ENCODE measurements around the gene MAP1LC3A.
A peak's percentile ranks its signal among the peaks of the same experiment; 100 is the strongest.

MAP1LC3A gene

DNA sequence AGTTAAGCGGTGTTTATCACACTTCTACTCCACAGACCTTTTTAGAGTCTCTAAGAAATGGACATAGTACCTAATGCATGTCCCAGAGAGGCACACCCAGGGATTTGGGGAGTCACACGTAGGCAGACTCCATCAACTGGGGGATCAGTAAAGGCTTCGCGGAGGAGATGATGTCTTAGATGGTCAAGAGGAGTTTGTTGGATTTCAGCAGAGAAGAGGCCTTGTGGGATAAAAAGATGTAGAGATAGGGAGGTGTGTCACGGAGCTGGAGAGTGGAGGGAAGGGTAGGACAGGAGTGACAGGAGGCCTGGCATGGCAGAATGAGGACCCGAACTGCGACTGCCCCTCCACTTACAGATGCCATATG, 33.2 kb upstream of the MAP1LC3A start:
- H3K4me3 ChIP-seq (ENCODE audit: low read length), result no peak overlapping the region
- TF ChIP-seq, protein P1, sequence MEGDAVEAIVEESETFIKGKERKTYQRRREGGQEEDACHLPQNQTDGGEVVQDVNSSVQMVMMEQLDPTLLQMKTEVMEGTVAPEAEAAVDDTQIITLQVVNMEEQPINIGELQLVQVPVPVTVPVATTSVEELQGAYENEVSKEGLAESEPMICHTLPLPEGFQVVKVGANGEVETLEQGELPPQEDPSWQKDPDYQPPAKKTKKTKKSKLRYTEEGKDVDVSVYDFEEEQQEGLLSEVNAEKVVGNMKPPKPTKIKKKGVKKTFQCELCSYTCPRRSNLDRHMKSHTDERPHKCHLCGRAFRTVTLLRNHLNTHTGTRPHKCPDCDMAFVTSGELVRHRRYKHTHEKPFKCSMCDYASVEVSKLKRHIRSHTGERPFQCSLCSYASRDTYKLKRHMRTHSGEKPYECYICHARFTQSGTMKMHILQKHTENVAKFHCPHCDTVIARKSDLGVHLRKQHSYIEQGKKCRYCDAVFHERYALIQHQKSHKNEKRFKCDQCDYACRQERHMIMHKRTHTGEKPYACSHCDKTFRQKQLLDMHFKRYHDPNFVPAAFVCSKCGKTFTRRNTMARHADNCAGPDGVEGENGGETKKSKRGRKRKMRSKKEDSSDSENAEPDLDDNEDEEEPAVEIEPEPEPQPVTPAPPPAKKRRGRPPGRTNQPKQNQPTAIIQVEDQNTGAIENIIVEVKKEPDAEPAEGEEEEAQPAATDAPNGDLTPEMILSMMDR (IDR thresholded peaks at IDR 0.05; ENCODE audit: insufficient read depth, low read depth, low read length, missing control alignments), result no peak
- no peak for DNase-seq (ENCODE audit: low read depth)

DNA sequence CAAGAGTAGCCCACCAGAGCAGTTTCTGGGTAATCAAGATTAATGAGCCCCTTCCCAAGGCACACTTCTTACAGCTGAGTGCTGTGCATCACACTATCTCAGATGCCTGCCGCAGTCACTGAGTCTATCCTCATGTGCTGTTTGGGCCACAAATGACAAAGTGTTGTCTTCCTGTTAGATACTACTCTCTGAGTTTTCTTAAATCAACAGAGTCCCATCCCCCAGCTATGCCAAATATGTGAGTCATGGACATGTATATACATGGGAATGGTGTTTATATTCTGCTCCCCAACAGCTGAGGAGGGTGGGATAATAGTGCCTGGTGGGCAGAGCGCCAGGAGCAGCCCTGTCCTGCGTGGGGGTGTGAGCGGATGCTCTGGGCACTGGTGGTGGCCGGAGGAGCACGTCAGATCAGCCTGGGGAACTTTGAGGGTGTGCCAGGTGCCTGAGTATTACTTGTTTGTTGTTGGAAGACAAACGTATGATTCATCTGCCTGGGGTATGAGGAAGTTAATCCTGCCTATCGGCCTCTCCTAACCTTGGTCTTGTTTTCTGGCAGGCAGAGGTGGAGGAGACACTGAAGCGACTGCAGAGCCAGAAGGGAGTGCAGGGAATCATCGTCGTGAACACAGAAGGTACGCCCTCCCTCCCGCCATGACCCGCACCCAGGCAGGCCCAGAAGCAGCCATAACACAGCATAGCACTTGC, 32.7 kb upstream of the MAP1LC3A start:
- no peak overlapping the region for H3K4me3 ChIP-seq (ENCODE audit: low read length)
- DNase-seq (ENCODE audit: low read depth), result peak; percentile 99
- TF ChIP-seq, protein P1 (IDR thresholded peaks at IDR 0.05; ENCODE audit: insufficient read depth, low read depth, low read length, missing control alignments), result no peak

DNA sequence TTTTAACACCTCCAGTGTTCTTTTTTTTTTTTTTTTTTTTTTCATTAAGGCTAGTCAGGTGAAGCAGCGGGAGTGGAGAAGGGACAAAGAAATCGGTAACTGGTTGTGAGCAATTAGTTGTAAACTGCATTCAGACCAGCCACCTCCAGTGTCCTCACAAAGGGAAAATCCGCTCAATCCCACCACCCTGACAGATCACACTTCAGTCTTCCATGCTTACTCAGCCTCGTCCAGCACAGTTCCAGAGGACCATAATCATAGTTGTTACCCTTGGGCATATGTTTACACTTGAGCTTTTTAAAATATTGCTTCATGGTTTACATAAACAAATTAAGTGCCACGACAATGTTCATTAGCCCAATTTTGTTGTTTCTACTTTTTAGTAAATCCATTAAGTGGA, 32.1 kb upstream of the MAP1LC3A start:
- no peak overlapping the region for H3K4me3 ChIP-seq (ENCODE audit: low read length)
- TF ChIP-seq, protein P1 (IDR thresholded peaks at IDR 0.05; ENCODE audit: insufficient read depth, low read depth, low read length, missing control alignments), result no peak
- DNase-seq (ENCODE audit: low read depth), result no peak

DNA sequence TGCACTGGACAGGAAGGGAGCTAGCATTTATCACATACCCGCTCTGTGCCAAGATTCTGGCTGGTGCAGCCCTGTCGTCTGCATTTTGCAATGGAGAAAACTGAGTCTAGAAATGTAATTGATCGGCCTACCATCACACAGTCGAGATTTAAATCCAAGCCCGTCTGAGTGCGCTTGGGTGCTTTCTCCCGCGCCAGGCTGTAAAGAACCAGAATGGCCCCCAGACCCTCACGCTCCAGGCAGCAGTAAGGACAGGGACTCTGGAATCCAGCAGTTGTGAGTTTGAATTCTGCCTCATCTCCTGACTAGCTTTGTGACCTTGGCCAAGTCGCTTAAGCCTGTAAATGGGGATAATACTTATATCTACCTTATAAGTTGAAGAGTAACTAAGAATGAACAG, 31.5 kb upstream of the MAP1LC3A start:
- DNase-seq (ENCODE audit: low read depth), result no peak
- TF ChIP-seq, protein P1 (IDR thresholded peaks at IDR 0.05; ENCODE audit: insufficient read depth, low read depth, low read length, missing control alignments), result no peak
- no peak overlapping the region for H3K4me3 ChIP-seq (ENCODE audit: low read length)

DNA sequence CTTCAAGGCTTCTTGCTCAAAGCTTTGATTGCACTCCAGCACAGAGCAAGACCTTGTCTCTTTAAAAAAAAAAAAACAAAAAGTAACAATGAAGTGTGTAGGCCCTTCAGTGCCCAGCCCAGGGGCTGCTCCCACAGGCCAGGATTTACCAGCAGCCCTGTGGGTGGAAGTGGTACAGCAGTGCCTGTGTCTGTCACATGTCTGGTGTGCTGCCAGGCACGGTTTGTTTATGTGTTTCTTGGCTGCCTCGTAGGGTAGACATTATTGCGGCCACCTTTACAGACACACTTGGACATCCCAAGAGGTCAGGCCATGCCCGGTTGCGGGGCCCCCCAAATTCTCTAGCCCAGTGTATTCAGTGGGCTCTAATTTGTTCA, 29.6 kb upstream of the MAP1LC3A start:
- no peak overlapping the region for H3K4me3 ChIP-seq (ENCODE audit: low read length)
- DNase-seq (ENCODE audit: low read depth), result no peak
- TF ChIP-seq, protein P1 (IDR thresholded peaks at IDR 0.05; ENCODE audit: insufficient read depth, low read depth, low read length, missing control alignments), result no peak

DNA sequence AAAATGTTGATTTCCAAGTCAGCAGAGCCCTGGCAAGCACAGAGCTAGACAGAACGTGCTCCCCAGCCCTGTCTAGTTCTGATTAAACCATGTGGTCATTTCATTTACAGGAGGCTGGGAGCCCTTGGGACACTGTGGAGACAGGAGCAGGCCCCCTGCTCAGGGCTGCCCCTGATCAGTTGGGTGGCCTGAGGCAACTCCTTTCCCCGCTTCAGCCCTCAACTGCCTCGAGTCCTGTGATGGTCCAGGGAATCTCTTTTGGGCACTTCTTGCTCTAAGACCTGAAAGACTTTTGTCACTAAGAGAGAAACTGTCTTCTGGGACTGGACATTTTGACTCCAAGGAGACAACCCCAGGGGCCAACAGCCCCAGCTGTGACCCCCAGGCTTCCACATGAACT, 28.8 kb upstream of the MAP1LC3A start:
- TF ChIP-seq, protein P1 (IDR thresholded peaks at IDR 0.05; ENCODE audit: insufficient read depth, low read depth, low read length, missing control alignments), result no peak
- DNase-seq (ENCODE audit: low read depth), result no peak
- H3K4me3 ChIP-seq (ENCODE audit: low read length), result no peak overlapping the region

DNA sequence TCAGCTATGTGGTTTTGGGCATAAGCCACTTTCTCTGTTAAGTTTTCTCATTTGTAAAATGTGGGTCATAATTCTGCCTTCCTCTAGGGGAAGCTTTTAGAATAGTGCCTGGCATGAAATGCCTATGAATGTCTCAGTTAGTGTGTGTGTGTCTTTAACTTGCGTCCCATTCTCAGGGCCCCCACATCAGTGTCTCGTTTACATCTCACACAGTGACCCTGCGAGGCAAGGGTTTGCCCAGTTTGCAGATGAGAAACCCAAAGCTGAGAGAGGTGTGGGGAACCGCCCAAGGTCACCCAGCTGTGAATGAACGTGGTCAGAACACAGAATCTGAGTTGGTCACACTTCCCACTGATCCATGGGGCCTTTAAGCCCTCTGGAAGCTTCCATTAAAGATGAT, 28.2 kb upstream of the MAP1LC3A start:
- TF ChIP-seq, protein P1 (IDR thresholded peaks at IDR 0.05; ENCODE audit: insufficient read depth, low read depth, low read length, missing control alignments), result no peak
- no peak for DNase-seq (ENCODE audit: low read depth)
- no peak overlapping the region for H3K4me3 ChIP-seq (ENCODE audit: low read length)

Measured in epithelial cell of esophagus (primary cell).